A673 (cell line): ENCODE measurements around the gene TSHZ2. TPM values are rescaled to one million over a fixed set of nuclear protein-coding genes. Genes with fewer than 3 reads are reported as not detected.

Source experiments
- BruUV-seq: library from RNA; stranded (reverse); fragments of 400-500 nt; replicated peaks from 2 replicates; lab custom pipeline; 2021; lab: Mats Ljungman, UMichigan
- CTCF ChIA-PET: fragments of 300-600 bp; sonication (Branson Sonifier 250); formaldehyde crosslinking; loops from one replicate; lab custom pipeline; 2022; ENCODE audit warnings: antibody characterized with exemption; lab: Charles Lee
- POLR2A ChIA-PET: fragments of 300-600 bp; sonication (Branson Sonifier 250); formaldehyde crosslinking; loops from one replicate; lab custom pipeline; 2022; ENCODE audit warnings: antibody characterized with exemption; ENCODE audit not compliant: low non-redundant PET; lab: Charles Lee
- DNase-seq: peaks from one replicate; pipeline ENCODE4 v3.0.0-alpha.2; 2015; ENCODE audit warnings: low spot score
- H3K27ac ChIP-seq: fragments of 200-600 bp; sonication (generic); 2 replicates; pipeline ENCODE4 v1.5.1; 2016; ENCODE audit warnings: mixed run types, low read depth, mild to moderate bottlenecking, mixed read lengths, antibody characterized with exemption, low read length; ENCODE audit not compliant: poor library complexity, severe bottlenecking
- H3K27me3 ChIP-seq: fragments of 200-600 bp; sonication (generic); replicated peaks from 2 replicates; pipeline ENCODE4 v1.6.1; 2017; ENCODE audit warnings: mixed run types, low read depth, mild to moderate bottlenecking, mixed read lengths, antibody characterized with exemption, low read length; ENCODE audit not compliant: insufficient read depth, poor library complexity
- H3K36me3 ChIP-seq: fragments of 200-600 bp; sonication (generic); 2 replicates; pipeline ENCODE4 v1.6.1; 2016; ENCODE audit warnings: mixed run types, mild to moderate bottlenecking, mixed read lengths, antibody characterized with exemption, low read length; ENCODE audit not compliant: insufficient read depth, poor library complexity, severe bottlenecking
- H3K4me1 ChIP-seq: fragments of 200-600 bp; sonication (generic); 2 replicates; pipeline ENCODE4 v1.6.1; 2017; ENCODE audit warnings: mixed run types, mild to moderate bottlenecking, mixed read lengths, antibody characterized with exemption, low read length; ENCODE audit not compliant: insufficient read depth, poor library complexity, severe bottlenecking
- H3K4me3 ChIP-seq: fragments of 200-600 bp; sonication (generic); 2 replicates; pipeline ENCODE4 v1.5.1; 2016; ENCODE audit warnings: low read depth, mixed run types, mild to moderate bottlenecking, mixed read lengths, low read length; ENCODE audit not compliant: poor library complexity, severe bottlenecking
- H3K9me3 ChIP-seq: fragments of 200-600 bp; sonication (generic); 2 replicates; pipeline ENCODE4 v1.6.1; 2016; ENCODE audit warnings: mixed run types, low read depth, mild to moderate bottlenecking, mixed read lengths, antibody characterized with exemption, low read length; ENCODE audit not compliant: poor library complexity, severe bottlenecking
- EZH2 ChIP-seq: fragments of 200-600 bp; sonication (generic); IDR thresholded peaks from 2 replicates; pipeline ENCODE4 v1.6.1; 2017; ENCODE audit warnings: borderline replicate concordance, low read depth, mild to moderate bottlenecking, mixed read lengths, antibody characterized with exemption, low read length; ENCODE audit not compliant: poor library complexity, severe bottlenecking
- intact Hi-C: fragments of 100-400 bp; cut with micrococcal nuclease; formaldehyde crosslinking; loops from one replicate; pipeline ENCODE4 v1.10.0; 2022; ENCODE audit not compliant: unreplicated experiment
- total RNA-seq: library from RNA; stranded (reverse); gene quantifications from 2 replicates; pipeline ENCODE4 v1.2.3, GENCODE V29; 2021
- TF ChIP-seq, protein P1 (sequence below): fragments of 300-800, 200-600 bp; sonication (generic); conservative IDR thresholded peaks from 2 replicates; pipeline ENCODE4 v1.5.1; 2017; ENCODE audit warnings: low read depth, mild to moderate bottlenecking, antibody characterized with exemption, low read length, moderate library complexity, mixed read lengths

The TSHZ2 gene
- total RNA-seq, 1 experiment from 2014 or later: 4.1 TPM

DNA sequence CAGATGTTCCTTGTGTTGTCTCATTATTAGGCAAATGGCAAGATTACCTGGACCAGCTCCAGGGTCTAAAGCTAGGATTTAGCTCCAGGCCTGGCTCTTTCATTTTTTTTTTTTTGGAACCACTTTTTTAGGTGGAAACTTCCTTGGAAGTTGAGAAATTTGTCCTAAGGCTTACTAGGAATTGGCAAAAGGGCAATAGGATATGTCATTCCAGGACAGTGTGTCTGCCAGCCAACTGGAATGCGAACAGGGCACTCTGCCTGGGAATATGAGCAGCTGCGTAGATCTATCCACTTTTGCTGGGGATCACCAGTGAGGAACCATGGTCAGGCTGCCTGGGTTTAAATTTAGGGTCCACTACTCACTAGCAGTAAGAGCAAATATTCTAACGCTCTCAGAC, 304.0 kb downstream of the TSHZ2 start:
- ChIA-PET CTCF (no interaction called here), POLR2A (no interaction called here)
- TF ChIP-seq, protein P1, sequence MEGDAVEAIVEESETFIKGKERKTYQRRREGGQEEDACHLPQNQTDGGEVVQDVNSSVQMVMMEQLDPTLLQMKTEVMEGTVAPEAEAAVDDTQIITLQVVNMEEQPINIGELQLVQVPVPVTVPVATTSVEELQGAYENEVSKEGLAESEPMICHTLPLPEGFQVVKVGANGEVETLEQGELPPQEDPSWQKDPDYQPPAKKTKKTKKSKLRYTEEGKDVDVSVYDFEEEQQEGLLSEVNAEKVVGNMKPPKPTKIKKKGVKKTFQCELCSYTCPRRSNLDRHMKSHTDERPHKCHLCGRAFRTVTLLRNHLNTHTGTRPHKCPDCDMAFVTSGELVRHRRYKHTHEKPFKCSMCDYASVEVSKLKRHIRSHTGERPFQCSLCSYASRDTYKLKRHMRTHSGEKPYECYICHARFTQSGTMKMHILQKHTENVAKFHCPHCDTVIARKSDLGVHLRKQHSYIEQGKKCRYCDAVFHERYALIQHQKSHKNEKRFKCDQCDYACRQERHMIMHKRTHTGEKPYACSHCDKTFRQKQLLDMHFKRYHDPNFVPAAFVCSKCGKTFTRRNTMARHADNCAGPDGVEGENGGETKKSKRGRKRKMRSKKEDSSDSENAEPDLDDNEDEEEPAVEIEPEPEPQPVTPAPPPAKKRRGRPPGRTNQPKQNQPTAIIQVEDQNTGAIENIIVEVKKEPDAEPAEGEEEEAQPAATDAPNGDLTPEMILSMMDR: no peak
- Histone ChIP-seq H3K27me3 (no peaks in the 10 kb centered on the region), H3K4me1 (no peaks in the 10 kb centered on the region), H3K9me3 (no peaks in the 10 kb centered on the region), H3K4me3 (no peak overlapping the region), H3K36me3 (no peaks in the 10 kb centered on the region), H3K27ac (no peak overlapping the region)
- BruUV-seq: no TSS peak
- intact Hi-C loops: no loop called here
- no peak for DNase-seq

DNA sequence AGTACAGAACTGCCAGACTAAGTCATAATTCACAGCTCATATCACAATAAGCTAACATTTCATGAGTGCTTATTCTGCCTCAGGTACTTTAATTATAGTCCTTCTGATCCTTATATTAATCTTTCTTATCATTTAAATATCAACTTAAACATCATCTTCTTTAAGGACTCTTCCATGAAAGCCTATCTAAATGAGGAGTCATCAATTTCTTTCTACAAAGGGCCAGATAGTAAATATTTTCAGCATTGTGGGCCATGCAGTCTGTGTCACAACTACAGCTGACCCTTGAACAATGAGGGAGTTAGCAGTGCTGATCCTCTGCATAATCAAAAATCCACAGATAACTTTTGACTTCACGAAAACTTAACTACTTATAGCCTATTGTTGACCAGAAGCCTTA, 306.4 kb downstream of the TSHZ2 start:
- ChIA-PET CTCF (no interaction called here), POLR2A (no interaction called here)
- Histone ChIP-seq H3K9me3 (no peaks in the 10 kb centered on the region), H3K27ac (no peak overlapping the region), H3K4me3 (no peak overlapping the region), H3K4me1 (no peaks in the 10 kb centered on the region), H3K36me3 (no peaks in the 10 kb centered on the region), H3K27me3 (no peaks in the 10 kb centered on the region)
- TF ChIP-seq EZH2: no peak
- TF ChIP-seq, protein P1: no peak
- no peak for DNase-seq
- BruUV-seq: no TSS peak
- intact Hi-C loops: no loop called here

DNA sequence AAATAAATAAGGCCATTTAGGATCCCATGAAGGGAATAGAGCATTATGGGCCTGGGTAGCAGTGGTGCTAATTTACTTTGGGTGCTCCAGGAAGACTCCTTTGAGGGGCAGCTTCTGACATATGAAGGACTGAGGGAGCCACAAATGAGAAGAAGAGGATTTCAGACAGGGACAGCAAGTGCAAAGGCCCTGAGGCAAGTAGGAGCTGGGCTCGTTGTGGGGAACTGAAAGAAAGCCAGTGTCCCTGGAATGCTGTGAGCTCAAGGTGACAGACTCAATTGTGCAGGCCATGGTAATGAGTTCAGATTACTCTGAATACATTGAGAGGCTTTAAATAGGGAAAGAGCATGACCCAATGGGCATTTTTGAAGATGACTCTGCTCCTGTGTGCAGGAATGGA, 307.6 kb downstream of the TSHZ2 start:
- no TSS peak for BruUV-seq
- Histone ChIP-seq H3K4me1 (no peaks in the 10 kb centered on the region), H3K9me3 (no peaks in the 10 kb centered on the region), H3K27ac (no peak overlapping the region), H3K4me3 (no peak overlapping the region), H3K36me3 (no peaks in the 10 kb centered on the region), H3K27me3 (no peaks in the 10 kb centered on the region)
- ChIA-PET CTCF (no interaction called here), POLR2A (interaction anchor here (0.7 kb wide), 1 partner anchor 131 kb away, joined by 3 read pairs; no protein-coding TSS in a partner anchor)
- intact Hi-C loops: no loop called here
- TF ChIP-seq EZH2: no peak
- no peak for DNase-seq

DNA sequence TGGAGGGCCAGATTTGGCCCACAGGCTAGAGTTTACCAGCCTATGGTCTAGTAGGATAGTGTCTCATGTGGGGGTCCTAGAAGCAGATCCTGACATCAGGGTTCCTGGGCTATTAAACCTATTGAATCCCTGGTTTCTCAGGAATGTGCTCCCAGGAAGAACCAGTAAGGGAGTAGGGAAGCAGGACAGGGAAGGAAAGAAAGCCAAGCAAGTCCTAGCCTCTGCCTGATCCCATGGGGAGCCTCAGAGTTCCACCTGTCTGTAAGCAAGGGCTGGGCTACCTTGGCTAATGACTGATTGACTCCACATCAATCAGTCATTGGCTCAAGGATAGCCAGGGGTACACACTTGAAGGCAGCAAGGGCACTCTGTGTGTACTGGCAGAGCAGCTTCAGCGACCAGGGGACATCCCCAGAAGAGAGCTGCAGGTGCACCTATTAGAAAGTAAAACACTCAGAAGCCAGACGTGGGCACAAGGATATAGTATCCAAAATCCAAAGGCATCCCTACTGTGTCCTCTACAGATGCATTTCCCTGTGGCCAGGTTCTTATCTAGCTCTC, 309.5 kb downstream of the TSHZ2 start:
- POLR2A ChIA-PET: no interaction called here

More for the DNA sequence above, 309.5 kb downstream of the TSHZ2 start:
- H3K4me3 ChIP-seq: no peak overlapping the region
- H3K27me3 ChIP-seq: no peaks in the 10 kb centered on the region
- DNase-seq: no peak
- BruUV-seq: no TSS peak
- intact Hi-C loops: no loop called here
- no peaks in the 10 kb centered on the region for H3K4me1 ChIP-seq
- CTCF ChIA-PET: no interaction called here
- TF ChIP-seq EZH2: no peak
- TF ChIP-seq, protein P1: no peak
- H3K36me3 ChIP-seq: no peaks in the 10 kb centered on the region
- H3K9me3 ChIP-seq: no peaks in the 10 kb centered on the region
- H3K27ac ChIP-seq: no peak overlapping the region
